ENCODE data around the gene CACFD1.

Gene CACFD1

DNA sequence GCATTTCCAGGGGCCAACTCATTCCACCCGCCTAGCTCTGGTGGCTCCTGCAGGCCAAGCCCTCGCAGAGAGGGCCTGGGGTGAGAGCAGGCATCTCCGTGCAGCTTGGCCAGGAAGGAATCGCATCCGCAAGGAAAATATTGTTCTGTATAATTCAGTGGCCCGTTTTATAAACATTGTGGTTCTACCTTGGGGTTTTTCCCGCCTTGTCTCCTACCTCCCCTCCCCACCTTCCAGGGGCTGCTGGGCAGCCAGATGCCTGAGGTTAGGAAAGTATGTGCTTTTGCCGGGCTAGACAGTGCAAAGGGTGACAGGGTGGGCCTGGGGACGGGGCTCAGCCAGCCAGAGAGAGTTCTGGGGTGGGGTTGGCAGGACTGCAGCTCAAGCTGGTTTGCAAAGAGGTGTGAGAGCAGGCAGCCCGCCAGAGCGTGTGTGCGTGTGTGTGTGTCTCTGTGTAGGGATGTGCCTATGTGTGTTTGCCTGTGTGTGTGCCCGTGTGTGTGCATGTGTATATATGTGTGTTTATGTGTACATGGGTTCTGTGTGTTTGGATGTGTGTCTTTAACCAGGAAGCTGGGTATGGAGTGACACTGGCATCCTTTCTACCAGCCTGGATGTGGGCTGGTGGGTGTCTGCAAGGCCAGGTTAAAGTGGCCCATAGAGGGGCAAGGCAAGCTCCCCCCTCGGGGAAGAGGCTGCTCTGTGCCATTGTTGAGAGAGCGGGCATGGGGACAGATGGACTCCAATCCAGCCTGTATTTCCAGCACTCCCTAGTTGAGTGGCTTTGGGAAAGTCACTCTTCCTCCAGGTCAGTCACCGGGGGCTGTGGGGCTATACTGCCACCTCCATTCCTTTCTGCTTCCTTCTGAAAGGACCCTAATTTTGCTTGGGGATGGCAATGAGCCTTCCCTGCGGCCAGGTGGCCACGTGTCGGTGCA, 29.7 kb downstream of the CACFD1 start:
- Mint-ChIP-seq H3K27me3 (ENCODE audit: low read depth) (peaks cover 9% of the 10 kb centered on the region), H3K4me1 (peaks cover 34% of the 10 kb centered on the region), H3K9me3 (no peaks in the 10 kb centered on the region), H3K27ac (peak overlapping the region; percentile 13 to 58 (median 55)), H3K4me3 (no peak overlapping the region), H3K36me3 (ENCODE audit: low read depth) (no peaks in the 10 kb centered on the region)
- TF ChIP-seq, protein P1, sequence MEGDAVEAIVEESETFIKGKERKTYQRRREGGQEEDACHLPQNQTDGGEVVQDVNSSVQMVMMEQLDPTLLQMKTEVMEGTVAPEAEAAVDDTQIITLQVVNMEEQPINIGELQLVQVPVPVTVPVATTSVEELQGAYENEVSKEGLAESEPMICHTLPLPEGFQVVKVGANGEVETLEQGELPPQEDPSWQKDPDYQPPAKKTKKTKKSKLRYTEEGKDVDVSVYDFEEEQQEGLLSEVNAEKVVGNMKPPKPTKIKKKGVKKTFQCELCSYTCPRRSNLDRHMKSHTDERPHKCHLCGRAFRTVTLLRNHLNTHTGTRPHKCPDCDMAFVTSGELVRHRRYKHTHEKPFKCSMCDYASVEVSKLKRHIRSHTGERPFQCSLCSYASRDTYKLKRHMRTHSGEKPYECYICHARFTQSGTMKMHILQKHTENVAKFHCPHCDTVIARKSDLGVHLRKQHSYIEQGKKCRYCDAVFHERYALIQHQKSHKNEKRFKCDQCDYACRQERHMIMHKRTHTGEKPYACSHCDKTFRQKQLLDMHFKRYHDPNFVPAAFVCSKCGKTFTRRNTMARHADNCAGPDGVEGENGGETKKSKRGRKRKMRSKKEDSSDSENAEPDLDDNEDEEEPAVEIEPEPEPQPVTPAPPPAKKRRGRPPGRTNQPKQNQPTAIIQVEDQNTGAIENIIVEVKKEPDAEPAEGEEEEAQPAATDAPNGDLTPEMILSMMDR (IDR thresholded peaks at IDR 0.05; ENCODE audit: unreplicated experiment in 3 of 3): no peak

DNA sequence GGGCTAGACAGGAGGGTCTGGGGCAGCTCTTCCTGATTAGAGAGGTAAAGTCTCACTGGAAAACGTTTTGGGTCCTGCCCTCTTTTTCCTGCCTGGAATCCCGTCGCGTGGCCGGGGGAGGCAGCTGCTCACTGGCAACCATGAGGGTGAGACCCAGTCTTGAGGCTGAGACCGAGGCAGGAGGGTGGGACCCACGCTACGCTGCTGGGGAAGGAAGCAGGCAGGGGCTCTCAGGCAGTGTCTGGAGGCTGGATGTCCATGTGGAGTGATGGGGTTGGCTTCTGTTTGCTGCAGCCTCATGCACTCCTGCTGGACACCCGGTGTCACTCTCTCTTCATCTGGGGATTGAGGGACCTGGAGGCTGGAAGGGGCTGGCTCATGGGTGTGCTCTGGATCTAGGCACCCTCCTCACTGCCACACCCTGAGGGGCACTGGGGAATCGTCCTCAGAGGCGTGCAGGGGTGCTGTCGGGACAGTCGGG, 30.5 kb downstream of the CACFD1 start:
- H3K9me3 Mint-ChIP-seq: no peaks in the 10 kb centered on the region
- H3K4me3 Mint-ChIP-seq: no peak overlapping the region
- TF ChIP-seq, protein P1 (IDR thresholded peaks at IDR 0.05; ENCODE audit: unreplicated experiment in 3 of 3): no peak

DNA sequence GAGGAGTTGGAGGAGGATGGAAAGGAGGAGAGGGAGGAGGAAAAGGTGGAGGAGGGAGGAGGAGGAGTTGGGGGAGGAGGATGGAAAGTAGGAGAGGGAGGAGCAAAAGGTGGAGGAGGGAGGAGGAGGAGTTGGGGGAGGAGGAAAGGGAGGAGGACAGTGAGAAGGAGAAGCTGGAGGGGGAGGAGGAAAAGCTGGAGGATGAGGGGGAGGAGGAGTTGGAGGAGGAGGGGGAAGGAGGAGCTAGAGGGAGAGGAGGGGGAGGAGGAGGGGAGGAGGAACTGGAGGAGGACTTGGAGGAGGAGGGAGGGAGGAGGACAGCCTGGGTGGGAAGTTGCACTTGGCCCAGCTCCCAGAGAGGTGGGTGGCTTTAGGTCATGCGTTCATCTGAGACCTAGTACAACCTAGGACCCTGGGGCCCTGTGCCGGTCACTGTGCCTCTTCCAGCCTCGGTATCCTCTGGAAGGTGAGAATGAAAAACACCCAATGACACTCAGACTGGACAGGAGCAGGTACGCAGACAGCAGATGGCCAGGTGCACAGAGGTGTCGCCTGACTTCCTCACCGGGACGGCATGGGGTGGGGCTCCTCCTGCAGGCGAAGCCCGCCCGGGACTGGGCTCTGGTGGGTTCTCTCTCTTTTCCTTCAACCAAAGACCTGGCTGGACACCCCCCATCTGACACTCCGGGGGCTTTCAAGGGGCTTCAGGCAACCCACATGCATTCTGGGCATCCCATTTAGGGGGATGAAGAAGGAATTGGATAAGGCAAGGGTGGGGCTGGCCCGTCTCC, 31.3 kb downstream of the CACFD1 start:
- Mint-ChIP-seq H3K4me1 (peaks cover 33% of the 10 kb centered on the region), H3K36me3 (ENCODE audit: low read depth) (no peaks in the 10 kb centered on the region), H3K27me3 (ENCODE audit: low read depth) (peaks cover 7% of the 10 kb centered on the region), H3K27ac (no peak overlapping the region), H3K9me3 (no peaks in the 10 kb centered on the region), H3K4me3 (no peak overlapping the region)
- TF ChIP-seq, protein P1 (IDR thresholded peaks at IDR 0.05; ENCODE audit: unreplicated experiment in 3 of 3): no peak

More for the DNA sequence above, 30.5 kb downstream of the CACFD1 start:
- Mint-ChIP-seq H3K4me1 (peaks cover 34% of the 10 kb centered on the region), H3K36me3 (ENCODE audit: low read depth) (no peaks in the 10 kb centered on the region), H3K27ac (peak overlapping the region in 1 of 3 experiments; percentile 58), H3K27me3 (ENCODE audit: low read depth) (peaks cover 7% of the 10 kb centered on the region)

DNA sequence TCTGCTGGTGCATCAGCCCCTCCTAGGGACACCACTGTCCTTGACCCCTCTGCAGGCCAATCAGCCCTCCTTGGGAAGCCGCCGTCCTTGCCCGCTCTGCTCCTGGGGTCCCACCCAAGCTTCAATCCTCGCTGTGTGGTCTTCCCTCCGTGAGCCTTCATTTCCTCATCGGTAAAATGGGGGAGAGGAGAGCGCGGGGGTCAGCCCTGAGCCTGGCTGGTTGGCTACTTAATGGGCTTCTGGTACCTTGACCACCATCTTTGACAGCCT, 31.8 kb downstream of the CACFD1 start:
- no peaks in the 10 kb centered on the region for H3K9me3 Mint-ChIP-seq
- peaks cover 31% of the 10 kb centered on the region for H3K4me1 Mint-ChIP-seq
- TF ChIP-seq, protein P1 (IDR thresholded peaks at IDR 0.05; ENCODE audit: unreplicated experiment in 3 of 3): no peak
- peaks cover 7% of the 10 kb centered on the region for H3K27me3 Mint-ChIP-seq (ENCODE audit: low read depth)
- no peak overlapping the region for H3K4me3 Mint-ChIP-seq
- no peaks in the 10 kb centered on the region for H3K36me3 Mint-ChIP-seq (ENCODE audit: low read depth)
- H3K27ac Mint-ChIP-seq: no peak overlapping the region

DNA sequence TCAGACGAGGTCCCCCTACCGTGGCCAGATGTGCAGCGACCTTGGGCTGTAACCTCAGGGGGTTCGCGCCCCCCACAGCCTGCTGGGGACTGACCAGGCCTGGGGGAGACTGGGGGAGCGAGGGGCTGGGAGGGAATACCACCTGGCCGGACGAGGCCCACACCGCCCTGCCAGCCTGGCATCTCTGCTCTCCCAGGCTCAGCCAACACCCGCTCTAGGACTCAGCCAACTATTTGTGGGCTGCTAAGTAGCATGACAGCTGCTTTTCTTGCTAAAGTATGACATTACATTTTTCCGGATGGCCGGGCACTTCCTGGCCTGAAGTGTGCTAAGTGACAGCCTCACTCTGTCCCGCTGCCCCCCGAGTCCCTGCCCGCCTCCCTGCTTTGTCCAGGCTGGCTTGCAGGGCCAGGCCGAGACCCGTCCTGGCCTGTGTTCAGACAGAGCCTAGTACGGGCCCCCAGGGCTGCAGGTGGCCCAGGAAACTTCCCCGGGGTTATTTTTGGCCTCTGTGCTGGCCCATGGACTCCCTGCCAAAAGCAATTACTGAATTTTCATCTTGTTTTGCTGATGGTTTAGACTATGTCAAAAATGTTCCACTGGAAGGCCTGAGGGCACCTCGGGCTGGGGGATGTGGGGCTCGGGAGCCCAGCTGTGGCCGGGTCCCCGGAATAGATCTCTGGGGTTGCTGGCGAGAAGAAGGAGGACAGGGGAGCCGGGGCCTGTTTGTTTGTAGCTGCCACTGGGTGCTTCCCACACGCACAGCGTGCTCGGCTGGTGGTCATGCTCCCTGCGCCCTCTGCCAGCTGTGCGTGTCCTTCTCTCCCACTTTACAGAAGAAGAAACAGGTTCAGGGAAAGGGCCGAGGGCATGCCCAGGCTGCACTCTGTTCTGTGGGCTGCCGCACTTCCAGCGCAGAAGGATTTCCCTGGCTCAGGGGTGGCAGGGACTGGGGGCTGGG, 32.6 kb downstream of the CACFD1 start:
- no peaks in the 10 kb centered on the region for H3K36me3 Mint-ChIP-seq (ENCODE audit: low read depth)
- TF ChIP-seq, protein P1 (IDR thresholded peaks at IDR 0.05; ENCODE audit: unreplicated experiment in 3 of 3): no peak
- H3K4me3 Mint-ChIP-seq: peak overlapping the region in 2 of 3 experiments; percentile 12 to 19
- peaks cover 10% of the 10 kb centered on the region for H3K27me3 Mint-ChIP-seq (ENCODE audit: low read depth)
- H3K9me3 Mint-ChIP-seq: no peaks in the 10 kb centered on the region
- peaks cover 31% of the 10 kb centered on the region for H3K4me1 Mint-ChIP-seq
- peak overlapping the region; percentile 42 to 90 (median 89) for H3K27ac Mint-ChIP-seq
